ENCODE results near the gene LIMK1. TPM values are rescaled to one million over a fixed set of nuclear protein-coding genes. Genes with fewer than 3 reads are reported as not detected.
"Not testable (repeated sequence)": the region's sequence is repeated elsewhere in the genome, so short reads cannot be mapped to it uniquely, and the experiment has no call there.

LIMK1 gene
- total and polyA plus RNA-seq, 2 donors (not counting 3 experiments of a cell fraction or from before 2014, with no cell fraction given): 52.9 to 54.5 TPM

GRCh38 chr7:74123892-74124291 is 40.3 kb downstream of the LIMK1 start:
- H3K4me3 ChIP-seq (replicated peaks in 1 of 3; ENCODE audit: insufficient read depth in 1 of 3, low read depth in 1 of 3, low read length in 3 of 3); H3K79me2 ChIP-seq (ENCODE audit: control insufficient read depth, insufficient read depth, low read length); H3K27me3 ChIP-seq (ENCODE audit: control insufficient read depth in 2 of 2, insufficient read depth in 2 of 2, low read length in 2 of 2); BruUV-seq (replicated peaks); H4K20me1 ChIP-seq (replicated peaks; ENCODE audit: control insufficient read depth, extremely low read depth, insufficient read depth, low read length); H3K27ac ChIP-seq (ENCODE audit: insufficient read depth, low read depth, low read length); DNase-seq (ENCODE audit: low read depth, low spot score); FAIRE-seq; H3K9me3 ChIP-seq (replicated peaks; ENCODE audit: control insufficient read depth, insufficient read depth, low read length); H3K4me1 ChIP-seq (ENCODE audit: control insufficient read depth, extremely low read depth, insufficient read depth, low read length); H3K9ac ChIP-seq (replicated peaks; ENCODE audit: extremely low read depth, insufficient read depth, low read length); H3K4me2 ChIP-seq (ENCODE audit: insufficient read depth, low read length); POLR2A ChIA-PET; dilution Hi-C loops (cut with MboI; ENCODE audit: extremely low pct_ligation_motif_present, low sequenced_read_pairs); H2AFZ ChIP-seq (ENCODE audit: low read depth, low read length); intact Hi-C loops (cut with micrococcal nuclease); H3K9me1 ChIP-seq (replicated peaks; ENCODE audit: control insufficient read depth, extremely low read depth, insufficient read depth, low read length): not testable (repeated sequence)
- CTCF ChIA-PET: interaction anchor here (0.6 kb wide), 1 partner anchor 79 kb away, joined by 3 read pairs; no protein-coding TSS in a partner anchor
- H3K36me3 ChIP-seq (ENCODE audit: control insufficient read depth in 2 of 2, extremely low read depth in 1 of 2, insufficient read depth in 2 of 2, low read length in 2 of 2): peaks cover 0 to 14% of the 10 kb centered on the region in 2 experiments

GRCh38 chr7:74126220-74126880 is 42.7 kb downstream of the LIMK1 start:
- Histone ChIP-seq H3K27me3 (ENCODE audit: control insufficient read depth in 2 of 2, insufficient read depth in 2 of 2, low read length in 2 of 2) (no peaks in the 10 kb centered on the region), H3K4me1 (ENCODE audit: control insufficient read depth, extremely low read depth, insufficient read depth, low read length) (no peaks in the 10 kb centered on the region), H3K4me3 (replicated peaks in 1 of 3; ENCODE audit: insufficient read depth in 1 of 3, low read depth in 1 of 3, low read length in 3 of 3) (no peak overlapping the region), H3K9me3 (replicated peaks; ENCODE audit: control insufficient read depth, insufficient read depth, low read length) (no peaks in the 10 kb centered on the region), H3K9me1 (replicated peaks; ENCODE audit: control insufficient read depth, extremely low read depth, insufficient read depth, low read length) (no peaks in the 10 kb centered on the region), H3K27ac (ENCODE audit: insufficient read depth, low read depth, low read length) (no peak overlapping the region), H3K9ac (replicated peaks; ENCODE audit: extremely low read depth, insufficient read depth, low read length) (no peak overlapping the region), H3K36me3 (ENCODE audit: control insufficient read depth in 2 of 2, extremely low read depth in 1 of 2, insufficient read depth in 2 of 2, low read length in 2 of 2) (peaks cover 0 to 6% of the 10 kb centered on the region in 2 experiments), H4K20me1 (replicated peaks; ENCODE audit: control insufficient read depth, extremely low read depth, insufficient read depth, low read length) (no peaks in the 10 kb centered on the region), H3K4me2 (ENCODE audit: insufficient read depth, low read length) (no peak overlapping the region), H3K79me2 (ENCODE audit: control insufficient read depth, insufficient read depth, low read length) (no peaks in the 10 kb centered on the region), H2AFZ (ENCODE audit: low read depth, low read length) (no peak overlapping the region)
- dilution Hi-C loops (cut with MboI; ENCODE audit: extremely low pct_ligation_motif_present, low sequenced_read_pairs): no loop called here
- ChIA-PET POLR2A (no interaction called here), CTCF (no interaction called here)
- TF ChIP-seq POLR2AphosphoS5 (IDR thresholded peaks at IDR 0.05; ENCODE audit: insufficient read depth, low read depth, low read length) (no peak), CTCF (IDR thresholded peaks at IDR 0.05; ENCODE audit: extremely low read depth in 1 of 2, insufficient read depth in 1 of 2, low read depth in 1 of 2, low read length in 2 of 2) (no peak), EZH2 (IDR thresholded peaks at IDR 0.05; ENCODE audit: borderline replicate concordance, low read depth, low read length, severe bottlenecking) (no peak), FOS (IDR thresholded peaks at IDR 0.05; ENCODE audit: borderline replicate concordance, insufficient read depth, low read length) (no peak), GATA2 (IDR thresholded peaks at IDR 0.05; ENCODE audit: insufficient read depth, insufficient read length, low read depth, low read length) (no peak), JUN (IDR thresholded peaks at IDR 0.05; ENCODE audit: borderline replicate concordance, insufficient read depth, insufficient read length, low read depth) (no peak), MYC (IDR thresholded peaks at IDR 0.05; ENCODE audit: low read depth, low read length) (no peak), MAX (IDR thresholded peaks at IDR 0.05; ENCODE audit: insufficient read depth, insufficient read length) (no peak)
- BruUV-seq (replicated peaks): no TSS peak
- DNase-seq (ENCODE audit: low read depth, low spot score): no peak
- no peak for FAIRE-seq
- intact Hi-C loops (cut with micrococcal nuclease): no loop called here
